NB4 (cell line): ENCODE data around the gene CCNO.

ENCODE experiments used
- POLR2A ChIP-seq: IDR thresholded peaks from 2 replicates; pipeline ENCODE4 v1.6.1; 2011; ENCODE audit warnings: mild to moderate bottlenecking; ENCODE audit not compliant: insufficient read length; ENCODE audit errors: extremely low read depth
- TF ChIP-seq, protein P1 (sequence below): IDR thresholded peaks from one replicate; pipeline ENCODE4 v1.5.1; 2012; ENCODE audit warnings: low read depth, low read length

- TF ChIP-seq POLR2A, result no peak
- TF ChIP-seq, protein P1, sequence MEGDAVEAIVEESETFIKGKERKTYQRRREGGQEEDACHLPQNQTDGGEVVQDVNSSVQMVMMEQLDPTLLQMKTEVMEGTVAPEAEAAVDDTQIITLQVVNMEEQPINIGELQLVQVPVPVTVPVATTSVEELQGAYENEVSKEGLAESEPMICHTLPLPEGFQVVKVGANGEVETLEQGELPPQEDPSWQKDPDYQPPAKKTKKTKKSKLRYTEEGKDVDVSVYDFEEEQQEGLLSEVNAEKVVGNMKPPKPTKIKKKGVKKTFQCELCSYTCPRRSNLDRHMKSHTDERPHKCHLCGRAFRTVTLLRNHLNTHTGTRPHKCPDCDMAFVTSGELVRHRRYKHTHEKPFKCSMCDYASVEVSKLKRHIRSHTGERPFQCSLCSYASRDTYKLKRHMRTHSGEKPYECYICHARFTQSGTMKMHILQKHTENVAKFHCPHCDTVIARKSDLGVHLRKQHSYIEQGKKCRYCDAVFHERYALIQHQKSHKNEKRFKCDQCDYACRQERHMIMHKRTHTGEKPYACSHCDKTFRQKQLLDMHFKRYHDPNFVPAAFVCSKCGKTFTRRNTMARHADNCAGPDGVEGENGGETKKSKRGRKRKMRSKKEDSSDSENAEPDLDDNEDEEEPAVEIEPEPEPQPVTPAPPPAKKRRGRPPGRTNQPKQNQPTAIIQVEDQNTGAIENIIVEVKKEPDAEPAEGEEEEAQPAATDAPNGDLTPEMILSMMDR, result no peak
Observed at GRCh38 chr5:55230086-55230629, 3.2 kb downstream of the CCNO start.
